Right lobe of liver (tissue), 4 donors: ENCODE measurements around the gene CLPTM1.

ENCODE experiments used
- CTCF ChIP-seq, 4 donors: fragments of 200-600 bp in 3 of 4; fragments of 450-650 bp in 1 of 4; IDR thresholded peaks; one replicate each; pipeline versions ENCODE4 v1.5.1 to v1.8.0; 2016 to 2022; ENCODE audit warnings: antibody characterized with exemption in 4 of 4, mild to moderate bottlenecking in 2 of 4
- POLR2A ChIP-seq: fragments of 450-650 bp; IDR thresholded peaks from one replicate; pipeline ENCODE4 v1.6.1; 2017; ENCODE audit warnings: antibody characterized with exemption, mild to moderate bottlenecking
- donor health status: DM: no; HTN: no; CAD: no.
- donor health status: DM: no; HTN: no; CAD: no.
- donor health status: DM: no; HTN: yes; CAD: no.

GRCh38 chr19:44984005-44984404 is 28.8 kb downstream of the CLPTM1 start:
- no peak for TF ChIP-seq POLR2A
- no peak for TF ChIP-seq CTCF (IDR thresholded peaks at IDR 0.05)
